ENCODE data around the gene PYGO1.
"Not testable (repeated sequence)": the region's sequence is repeated elsewhere in the genome, so short reads cannot be mapped to it uniquely, and the experiment has no call there.

PYGO1 gene

GRCh38 chr15:55588070-55588814 lies at the start of gene PYGO1:
PYGO1 (minus strand) TSS chr15:55588345; CDS start chr15:55587883, 462 bp downstream.
- DNase-seq: peak; percentile 34 to 58

- no peak for DNase-seq
These were observed 48.9 kb upstream of the PYGO1 start for GRCh38 chr15:55637086-55637485.

- no peak for DNase-seq
These were observed 45.6 kb upstream of the PYGO1 start for GRCh38 chr15:55633731-55634130.

GRCh38 chr15:55632434-55632833 lies 44.3 kb upstream of the PYGO1 start:
- no peak for DNase-seq

- DNase-seq: no peak
These were observed 42.7 kb upstream of the PYGO1 start for GRCh38 chr15:55630858-55631257.

GRCh38 chr15:55628369-55628730 lies 40.2 kb upstream of the PYGO1 start:
- DNase-seq: no peak

GRCh38 chr15:55627730-55628368 lies 39.7 kb upstream of the PYGO1 start:
- DNase-seq: no peak

- DNase-seq: no peak
These were observed 31.6 kb upstream of the PYGO1 start for GRCh38 chr15:55619783-55620182.

GRCh38 chr15:55618387-55618786 lies 30.2 kb upstream of the PYGO1 start:
- no peak for DNase-seq

GRCh38 chr15:55615445-55615844 lies 27.3 kb upstream of the PYGO1 start:
- DNase-seq: no peak

- DNase-seq: no peak
These were observed 25.6 kb upstream of the PYGO1 start for GRCh38 chr15:55613727-55614126.

GRCh38 chr15:55606214-55606613 lies 18.1 kb upstream of the PYGO1 start:
- DNase-seq: no peak

- DNase-seq: no peak
These were observed 13.2 kb upstream of the PYGO1 start for GRCh38 chr15:55601374-55601773.

GRCh38 chr15:55599439-55599838 lies 11.3 kb upstream of the PYGO1 start:
- no peak for DNase-seq

- DNase-seq: not testable (repeated sequence)
These were observed 4.9 kb upstream of the PYGO1 start for GRCh38 chr15:55593019-55593418.

- no peak for DNase-seq
These were observed 2.6 kb upstream of the PYGO1 start for GRCh38 chr15:55590788-55591187.

GRCh38 chr15:55589287-55589686 lies 1.1 kb upstream of the PYGO1 start:
- no peak for DNase-seq

- no peak for DNase-seq
These were observed 620 bp upstream of the PYGO1 start for GRCh38 chr15:55588815-55589115.

GRCh38 chr15:55587321-55588069 lies 650 bp downstream of the PYGO1 start:
- peak in 1 of 2 donors; percentile 21 for DNase-seq

- no peak for DNase-seq
These were observed 1.3 kb downstream of the PYGO1 start for GRCh38 chr15:55586808-55587207.

GRCh38 chr15:55576943-55577342 lies 11.2 kb downstream of the PYGO1 start:
- no peak for DNase-seq

- DNase-seq: no peak
These were observed 14.0 kb downstream of the PYGO1 start for GRCh38 chr15:55574096-55574495.

- no peak for DNase-seq
These were observed 14.9 kb downstream of the PYGO1 start for GRCh38 chr15:55573224-55573623.

All from stimulated activated CD4-positive, alpha-beta T cell treated with anti-CD3 and anti-CD28 coated beads, Interleukin-2, amount 100 ng/mL, for 24 hours (primary cell).